Bronchial epithelial cell (primary cell): Measurements from ENCODE around the gene UBR1. TPM values are rescaled to one million over a fixed set of nuclear protein-coding genes. Genes with fewer than 3 reads are reported as not detected.
"Not testable (repeated sequence)": the region's sequence is repeated elsewhere in the genome, so short reads cannot be mapped to it uniquely, and the experiment has no call there.

Source experiments
- DNase-seq: peaks from one replicate; pipeline ENCODE4 v3.0.0-alpha.2; 2010; ENCODE audit warnings: low read depth
- FAIRE-seq: peaks from 2 replicates; lab custom pipeline; 2011; peaks lifted over from hg19 to GRCh38; lab: Jason Lieb, UNC
- H3K27me3 ChIP-seq: 2 replicates; pipeline ENCODE4 v1.5.1; 2011; ENCODE audit warnings: low read length; ENCODE audit not compliant: control insufficient read depth, insufficient read depth
- H3K36me3 ChIP-seq: 2 replicates; pipeline ENCODE4 v1.5.1; 2011; ENCODE audit warnings: low read length; ENCODE audit not compliant: control insufficient read depth, insufficient read depth
- H3K4me3 ChIP-seq: 2 replicates; pipeline ENCODE4 v1.5.1; 2011; ENCODE audit warnings: mild to moderate bottlenecking, low read depth, low read length, control low read depth
- CTCF ChIP-seq: IDR thresholded peaks from 2 replicates; pipeline ENCODE4 v1.5.1; 2011; ENCODE audit warnings: mild to moderate bottlenecking, moderate library complexity, low read length, control low read depth, inconsistent platforms; ENCODE audit not compliant: insufficient read depth, severe bottlenecking
- total RNA-seq: library from RNA; depleted of rRNA; stranded (reverse); fragments of >200 nt; gene quantifications from 2 replicates; pipeline ENCODE4 v1.2.1, GENCODE V29; 2014

UBR1 gene
- total RNA-seq, 1 donor from 2014 or later = 18.4 TPM

GRCh38 chr15:42974202-42974862 is 131.5 kb downstream of the UBR1 start:
- no peak for FAIRE-seq
- no peak overlapping the region for H3K4me3 ChIP-seq

GRCh38 chr15:42973114-42973513 is 132.7 kb downstream of the UBR1 start:
- peaks cover 4% of the 10 kb centered on the region for H3K36me3 ChIP-seq
- H3K4me3 ChIP-seq = no peak overlapping the region
- FAIRE-seq (no peak), DNase-seq (no peak)
- no peaks in the 10 kb centered on the region for H3K27me3 ChIP-seq
- no peak for TF ChIP-seq CTCF

More at GRCh38 chr15:42974202-42974862, 131.5 kb downstream of the UBR1 start:
- no peak for TF ChIP-seq CTCF
- H3K27me3 ChIP-seq = no peaks in the 10 kb centered on the region
- DNase-seq = no peak
- peaks cover 4% of the 10 kb centered on the region for H3K36me3 ChIP-seq

- no peak for FAIRE-seq
- peaks cover 3% of the 10 kb centered on the region for H3K36me3 ChIP-seq
- TF ChIP-seq CTCF = no peak
- no peak overlapping the region for H3K4me3 ChIP-seq
- DNase-seq = no peak
- no peaks in the 10 kb centered on the region for H3K27me3 ChIP-seq
These were observed 134.0 kb downstream of the UBR1 start for GRCh38 chr15:42971830-42972229.

GRCh38 chr15:42964476-42964875 is 141.4 kb downstream of the UBR1 start:
- TF ChIP-seq CTCF = no peak
- FAIRE-seq = no peak

GRCh38 chr15:42955518-42955917 is 150.3 kb downstream of the UBR1 start:
- no peak overlapping the region for H3K4me3 ChIP-seq
- no peak for FAIRE-seq
- TF ChIP-seq CTCF = no peak
- no peaks in the 10 kb centered on the region for H3K27me3 ChIP-seq
- peaks cover 3% of the 10 kb centered on the region for H3K36me3 ChIP-seq
- DNase-seq = peak; percentile 99

More at GRCh38 chr15:42964476-42964875, 141.4 kb downstream of the UBR1 start:
- no peak for DNase-seq
- H3K4me3 ChIP-seq = no peak overlapping the region
- no peaks in the 10 kb centered on the region for H3K27me3 ChIP-seq
- H3K36me3 ChIP-seq = peaks cover 7% of the 10 kb centered on the region

- no peak for FAIRE-seq
These were observed 151.5 kb downstream of the UBR1 start for GRCh38 chr15:42954291-42954690.

GRCh38 chr15:42948898-42949297 is 156.9 kb downstream of the UBR1 start:
- not testable (repeated sequence) for DNase-seq, H3K4me3 ChIP-seq, H3K27me3 ChIP-seq, FAIRE-seq
- H3K36me3 ChIP-seq = peaks cover 10% of the 10 kb centered on the region

More at GRCh38 chr15:42954291-42954690, 151.5 kb downstream of the UBR1 start:
- H3K27me3 ChIP-seq = no peaks in the 10 kb centered on the region
- H3K4me3 ChIP-seq = no peak overlapping the region
- H3K36me3 ChIP-seq = peaks cover 7% of the 10 kb centered on the region
- TF ChIP-seq CTCF = no peak
- DNase-seq = no peak
